ENCODE data around the gene EIF1.
"Not testable (repeated sequence)": the region's sequence is repeated elsewhere in the genome, so short reads cannot be mapped to it uniquely, and the experiment has no call there.

DNA sequence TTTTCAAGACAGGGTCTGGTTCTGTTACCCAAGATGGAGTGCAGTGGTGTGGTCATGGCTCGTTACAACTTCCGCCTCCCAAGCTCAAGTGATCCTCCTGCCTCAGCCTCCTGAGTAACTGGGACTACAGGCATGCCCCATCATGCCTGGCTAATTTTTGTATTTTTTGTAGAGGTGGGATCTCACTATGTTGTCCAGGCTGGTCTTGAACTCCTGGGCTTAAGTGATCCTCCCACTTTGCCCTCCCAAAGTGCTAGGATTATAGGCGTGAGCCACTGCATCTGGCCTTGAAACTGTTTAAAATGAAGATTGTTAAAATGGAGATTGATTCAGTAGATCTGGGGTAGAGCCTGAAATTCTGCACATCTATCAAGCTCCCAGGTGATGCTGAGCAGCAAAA lies 12.2 kb downstream of the EIF1 start:
- TF ChIP-seq, protein P1, sequence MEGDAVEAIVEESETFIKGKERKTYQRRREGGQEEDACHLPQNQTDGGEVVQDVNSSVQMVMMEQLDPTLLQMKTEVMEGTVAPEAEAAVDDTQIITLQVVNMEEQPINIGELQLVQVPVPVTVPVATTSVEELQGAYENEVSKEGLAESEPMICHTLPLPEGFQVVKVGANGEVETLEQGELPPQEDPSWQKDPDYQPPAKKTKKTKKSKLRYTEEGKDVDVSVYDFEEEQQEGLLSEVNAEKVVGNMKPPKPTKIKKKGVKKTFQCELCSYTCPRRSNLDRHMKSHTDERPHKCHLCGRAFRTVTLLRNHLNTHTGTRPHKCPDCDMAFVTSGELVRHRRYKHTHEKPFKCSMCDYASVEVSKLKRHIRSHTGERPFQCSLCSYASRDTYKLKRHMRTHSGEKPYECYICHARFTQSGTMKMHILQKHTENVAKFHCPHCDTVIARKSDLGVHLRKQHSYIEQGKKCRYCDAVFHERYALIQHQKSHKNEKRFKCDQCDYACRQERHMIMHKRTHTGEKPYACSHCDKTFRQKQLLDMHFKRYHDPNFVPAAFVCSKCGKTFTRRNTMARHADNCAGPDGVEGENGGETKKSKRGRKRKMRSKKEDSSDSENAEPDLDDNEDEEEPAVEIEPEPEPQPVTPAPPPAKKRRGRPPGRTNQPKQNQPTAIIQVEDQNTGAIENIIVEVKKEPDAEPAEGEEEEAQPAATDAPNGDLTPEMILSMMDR (IDR thresholded peaks at IDR 0.05) = not testable (repeated sequence)
- TF ChIP-seq POLR2A (IDR thresholded peaks at IDR 0.05) = not testable (repeated sequence)
